Natural killer cell (primary cell): Measurements from ENCODE around the gene CNKSR3. TPM values are rescaled to one million over a fixed set of nuclear protein-coding genes. Genes with fewer than 3 reads are reported as not detected.

ENCODE experiments used
- ATAC-seq, 3 donors: fragments of 150-1000 bp in 2 of 3; fragments of 200-7000 bp in 1 of 3; cut with Tn5 transposase; 1 replicate in 1 of 3; 2 replicates in 2 of 3; pipeline ENCODE4 v1.10.0; 2021; ENCODE audit warnings: mild to moderate bottlenecking in 2 of 3, moderate library complexity in 2 of 3
- DNase-seq, 2 donors: peaks; one replicate each; pipeline versions ENCODE4 v3.0.0 to v3.0.0-alpha.2; 2013 to 2021; ENCODE audit warnings: mixed read lengths in 1 of 2
- H3K27ac ChIP-seq: one replicate; pipeline ENCODE4 v1.5.1; 2013; ENCODE audit warnings: mild to moderate bottlenecking, low read length
- H3K27me3 ChIP-seq: one replicate; pipeline ENCODE4 v1.6.1; 2013; ENCODE audit warnings: low read length; ENCODE audit not compliant: control insufficient read depth, insufficient read depth
- H3K36me3 ChIP-seq: one replicate; pipeline ENCODE4 v1.6.1; 2013; ENCODE audit warnings: low read length; ENCODE audit not compliant: control insufficient read depth, insufficient read depth
- H3K4me1 ChIP-seq: one replicate; pipeline ENCODE4 v1.6.1; 2013; ENCODE audit warnings: low read length; ENCODE audit not compliant: control insufficient read depth, insufficient read depth
- H3K4me3 ChIP-seq: one replicate; pipeline ENCODE4 v1.5.1; 2013; ENCODE audit warnings: low read length
- H3K9me3 ChIP-seq: one replicate; pipeline ENCODE4 v1.6.1; 2013; ENCODE audit warnings: low read length; ENCODE audit not compliant: control insufficient read depth, insufficient read depth
- H3K27ac Mint-ChIP-seq, 2 donors: one replicate each; pipeline ENCODE4 v1.8.0; 2022; ENCODE audit warnings: mild to moderate bottlenecking in 2 of 2, mixed read lengths in 2 of 2, moderate library complexity in 1 of 2
- H3K27me3 Mint-ChIP-seq, 2 donors: one replicate each; pipeline ENCODE4 v1.8.0; 2022; ENCODE audit warnings: low read depth in 2 of 2, mixed read lengths in 2 of 2
- H3K36me3 Mint-ChIP-seq: one replicate; pipeline ENCODE4 v1.8.0; 2022; ENCODE audit warnings: mixed read lengths
- H3K4me1 Mint-ChIP-seq, 2 donors: one replicate each; pipeline ENCODE4 v1.8.0; 2022; ENCODE audit warnings: mixed read lengths in 2 of 2
- H3K4me3 Mint-ChIP-seq: one replicate; pipeline ENCODE4 v1.8.0; 2022; ENCODE audit warnings: mild to moderate bottlenecking, moderate library complexity, mixed read lengths
- H3K9me3 Mint-ChIP-seq, 2 donors: one replicate each; pipeline ENCODE4 v1.8.0; 2022; ENCODE audit warnings: mixed read lengths in 2 of 2
- WGBS: methylation state at CpG from one replicate; pipeline ENCODE4 v1.1.7; 2013; ENCODE audit warnings: missing lambda C conversion rate; ENCODE audit not compliant: insufficient coverage; 5-methylcytosine and 5-hydroxymethylcytosine counted together
- intact Hi-C: fragments of 100-400 bp; cut with micrococcal nuclease; formaldehyde crosslinking; loops from one replicate; pipeline ENCODE4 v1.14.2; 2022
- total RNA-seq, 4 donors: library from RNA; stranded (reverse); fragments of 120-200 nt in 1 of 4; gene quantifications; one replicate each; pipeline versions ENCODE4 v1.2.3 to v1.2.4, GENCODE V29; 2013 to 2022
- TF ChIP-seq, protein P1 (sequence below): fragments of 200-600 bp; IDR thresholded peaks from one replicate; pipeline ENCODE4 v1.8.0; 2022; ENCODE audit warnings: antibody characterized with exemption

Gene CNKSR3
- total RNA-seq, 3 donors from 2014 or later (not counting 1 experiment from before 2014, with no cell fraction given): 0.18 TPM; not detected in 2

- H3K27ac ChIP-seq: no peak overlapping the region
- Mint-ChIP-seq H3K4me1 (no peaks in the 10 kb centered on the region), H3K4me3 (no peak overlapping the region), H3K9me3 (no peaks in the 10 kb centered on the region), H3K27me3 (peaks cover 4 to 7% of the 10 kb centered on the region in 2 donors), H3K36me3 (no peaks in the 10 kb centered on the region), H3K27ac (no peak overlapping the region)
- TF ChIP-seq, protein P1, sequence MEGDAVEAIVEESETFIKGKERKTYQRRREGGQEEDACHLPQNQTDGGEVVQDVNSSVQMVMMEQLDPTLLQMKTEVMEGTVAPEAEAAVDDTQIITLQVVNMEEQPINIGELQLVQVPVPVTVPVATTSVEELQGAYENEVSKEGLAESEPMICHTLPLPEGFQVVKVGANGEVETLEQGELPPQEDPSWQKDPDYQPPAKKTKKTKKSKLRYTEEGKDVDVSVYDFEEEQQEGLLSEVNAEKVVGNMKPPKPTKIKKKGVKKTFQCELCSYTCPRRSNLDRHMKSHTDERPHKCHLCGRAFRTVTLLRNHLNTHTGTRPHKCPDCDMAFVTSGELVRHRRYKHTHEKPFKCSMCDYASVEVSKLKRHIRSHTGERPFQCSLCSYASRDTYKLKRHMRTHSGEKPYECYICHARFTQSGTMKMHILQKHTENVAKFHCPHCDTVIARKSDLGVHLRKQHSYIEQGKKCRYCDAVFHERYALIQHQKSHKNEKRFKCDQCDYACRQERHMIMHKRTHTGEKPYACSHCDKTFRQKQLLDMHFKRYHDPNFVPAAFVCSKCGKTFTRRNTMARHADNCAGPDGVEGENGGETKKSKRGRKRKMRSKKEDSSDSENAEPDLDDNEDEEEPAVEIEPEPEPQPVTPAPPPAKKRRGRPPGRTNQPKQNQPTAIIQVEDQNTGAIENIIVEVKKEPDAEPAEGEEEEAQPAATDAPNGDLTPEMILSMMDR: no peak
- no peaks in the 10 kb centered on the region for H3K36me3 ChIP-seq
- no peak for ATAC-seq
- no CpG with 5 or more reads among the region's 1 CpG for WGBS
- no peak for DNase-seq
- H3K9me3 ChIP-seq: no peaks in the 10 kb centered on the region
- H3K27me3 ChIP-seq: no peaks in the 10 kb centered on the region
- no peaks in the 10 kb centered on the region for H3K4me1 ChIP-seq
- H3K4me3 ChIP-seq: no peak overlapping the region
- intact Hi-C loops: no loop called here
Observed at GRCh38 chr6:154488248-154488593, 22.3 kb downstream of the CNKSR3 start.

DNA sequence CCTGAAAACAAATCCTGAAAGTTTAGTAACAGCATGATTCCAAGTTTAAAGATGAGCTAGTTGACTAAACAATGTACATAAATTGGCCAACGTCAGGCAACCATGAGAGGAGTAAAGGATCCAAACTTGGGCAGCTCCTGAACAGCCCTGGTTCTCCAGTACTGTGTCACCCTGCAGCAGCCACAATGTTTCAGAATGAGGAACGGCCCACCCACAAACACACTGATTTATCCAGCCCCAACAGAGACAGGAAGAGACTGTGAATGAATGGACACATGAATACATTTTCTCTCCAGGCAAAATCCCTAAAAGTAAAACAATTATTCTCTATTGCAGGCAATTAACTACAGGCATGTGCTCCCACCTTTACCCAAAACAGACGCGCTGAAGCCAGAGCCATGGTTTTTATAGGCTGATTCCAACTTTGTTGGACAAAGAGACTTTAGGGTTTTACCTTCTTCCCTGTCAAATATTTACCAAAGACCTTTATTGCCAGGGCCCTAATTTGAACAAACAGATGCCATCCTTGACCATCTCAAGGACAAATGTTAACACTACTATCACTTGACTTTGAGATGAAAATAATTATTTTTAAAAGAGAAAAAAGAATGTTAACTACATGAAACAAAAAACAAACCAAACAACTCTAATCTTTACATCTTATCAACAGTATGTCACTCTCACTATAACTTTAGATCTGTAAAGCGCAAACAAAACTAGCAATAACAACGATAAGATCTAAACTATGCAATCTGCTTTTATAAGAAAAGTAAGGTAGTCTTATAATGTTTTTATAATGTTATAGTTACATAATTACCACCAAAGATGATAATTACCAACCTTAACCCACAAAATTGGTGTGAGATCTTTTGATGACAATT is 22.9 kb downstream of the CNKSR3 start:
- H3K9me3 ChIP-seq: no peaks in the 10 kb centered on the region
- H3K27me3 Mint-ChIP-seq: peaks cover 4 to 7% of the 10 kb centered on the region in 2 donors
- H3K36me3 ChIP-seq: no peaks in the 10 kb centered on the region
- H3K4me3 ChIP-seq: no peak overlapping the region
- TF ChIP-seq, protein P1: no peak
- no peaks in the 10 kb centered on the region for H3K9me3 Mint-ChIP-seq
- no peak for ATAC-seq
- intact Hi-C loops: no loop called here
- no peaks in the 10 kb centered on the region for H3K36me3 Mint-ChIP-seq
- DNase-seq: no peak
- H3K4me1 ChIP-seq: no peaks in the 10 kb centered on the region
- H3K4me1 Mint-ChIP-seq: no peaks in the 10 kb centered on the region
- 85% methylated on average over 4 of the region's 6 CpGs for WGBS
- no peak overlapping the region for H3K27ac Mint-ChIP-seq
- H3K27me3 ChIP-seq: no peaks in the 10 kb centered on the region
- H3K27ac ChIP-seq: no peak overlapping the region
- H3K4me3 Mint-ChIP-seq: no peak overlapping the region

DNA sequence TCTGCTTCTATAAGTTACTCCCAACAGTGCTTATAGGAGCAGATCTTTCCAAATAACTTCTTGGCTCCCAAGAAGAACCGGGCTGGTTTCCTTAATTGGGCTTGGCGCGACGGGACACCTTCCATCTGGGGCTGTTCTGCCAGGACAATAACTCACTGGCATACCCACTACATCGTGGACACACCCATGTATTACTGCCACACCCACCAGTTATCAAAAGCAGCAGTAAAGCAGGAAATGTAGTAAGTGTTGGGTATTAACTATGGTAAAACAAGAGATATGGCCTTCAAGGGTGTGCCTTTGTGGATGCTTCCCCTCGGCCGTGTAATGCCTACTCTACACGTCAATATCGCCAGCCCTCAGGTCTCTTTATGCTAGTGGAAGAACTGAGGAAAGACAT is 24.7 kb downstream of the CNKSR3 start:
- Mint-ChIP-seq H3K4me1 (no peaks in the 10 kb centered on the region), H3K4me3 (no peak overlapping the region), H3K9me3 (no peaks in the 10 kb centered on the region), H3K36me3 (no peaks in the 10 kb centered on the region), H3K27me3 (peaks cover 4 to 14% of the 10 kb centered on the region in 2 donors), H3K27ac (no peak overlapping the region)
- Histone ChIP-seq H3K4me3 (no peak overlapping the region), H3K27me3 (no peaks in the 10 kb centered on the region), H3K4me1 (no peaks in the 10 kb centered on the region), H3K9me3 (no peaks in the 10 kb centered on the region), H3K36me3 (no peaks in the 10 kb centered on the region), H3K27ac (no peak overlapping the region)
- DNase-seq: no peak
- TF ChIP-seq, protein P1: no peak
- WGBS: 86% methylated on average over 8 of the region's 9 CpGs
- intact Hi-C loops: no loop called here
- ATAC-seq: no peak

- Mint-ChIP-seq H3K9me3 (no peaks in the 10 kb centered on the region), H3K36me3 (no peaks in the 10 kb centered on the region), H3K27ac (no peak overlapping the region), H3K4me3 (no peak overlapping the region), H3K27me3 (peaks cover 2 to 12% of the 10 kb centered on the region in 2 donors), H3K4me1 (no peaks in the 10 kb centered on the region)
- Histone ChIP-seq H3K9me3 (no peaks in the 10 kb centered on the region), H3K4me1 (no peaks in the 10 kb centered on the region), H3K27me3 (no peaks in the 10 kb centered on the region), H3K27ac (no peak overlapping the region), H3K4me3 (no peak overlapping the region), H3K36me3 (no peaks in the 10 kb centered on the region)
- intact Hi-C loops: no loop called here
- DNase-seq: no peak
- TF ChIP-seq, protein P1: no peak
- ATAC-seq: no peak
Observed at GRCh38 chr6:154484942-154485341, 25.5 kb downstream of the CNKSR3 start.
